GM20000 (cell line): ENCODE measurements around the gene MKRN2OS.
"Not testable (repeated sequence)": the region's sequence is repeated elsewhere in the genome, so short reads cannot be mapped to it uniquely, and the experiment has no call there.

Source experiments
- DNase-seq: peaks from one replicate; pipeline ENCODE4 v3.0.0; 2012; ENCODE audit warnings: low spot score
- TF ChIP-seq, protein P1 (sequence below): IDR thresholded peaks from 2 replicates; pipeline ENCODE4 v1.5.1; 2012; ENCODE audit warnings: mild to moderate bottlenecking, control low read depth; ENCODE audit errors: extremely low read depth, missing control alignments

The MKRN2OS gene

GRCh38 chr3:12556690-12557472 lies 11.6 kb upstream of the MKRN2OS start, which contains the start of gene MKRN2:
Gene MKRN2, plus strand, starts transcription at chr3:12557087. Its CDS starts 64 bp downstream, at chr3:12557151.
- DNase-seq: peak; percentile 90
- TF ChIP-seq, protein P1, sequence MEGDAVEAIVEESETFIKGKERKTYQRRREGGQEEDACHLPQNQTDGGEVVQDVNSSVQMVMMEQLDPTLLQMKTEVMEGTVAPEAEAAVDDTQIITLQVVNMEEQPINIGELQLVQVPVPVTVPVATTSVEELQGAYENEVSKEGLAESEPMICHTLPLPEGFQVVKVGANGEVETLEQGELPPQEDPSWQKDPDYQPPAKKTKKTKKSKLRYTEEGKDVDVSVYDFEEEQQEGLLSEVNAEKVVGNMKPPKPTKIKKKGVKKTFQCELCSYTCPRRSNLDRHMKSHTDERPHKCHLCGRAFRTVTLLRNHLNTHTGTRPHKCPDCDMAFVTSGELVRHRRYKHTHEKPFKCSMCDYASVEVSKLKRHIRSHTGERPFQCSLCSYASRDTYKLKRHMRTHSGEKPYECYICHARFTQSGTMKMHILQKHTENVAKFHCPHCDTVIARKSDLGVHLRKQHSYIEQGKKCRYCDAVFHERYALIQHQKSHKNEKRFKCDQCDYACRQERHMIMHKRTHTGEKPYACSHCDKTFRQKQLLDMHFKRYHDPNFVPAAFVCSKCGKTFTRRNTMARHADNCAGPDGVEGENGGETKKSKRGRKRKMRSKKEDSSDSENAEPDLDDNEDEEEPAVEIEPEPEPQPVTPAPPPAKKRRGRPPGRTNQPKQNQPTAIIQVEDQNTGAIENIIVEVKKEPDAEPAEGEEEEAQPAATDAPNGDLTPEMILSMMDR: no peak

- TF ChIP-seq, protein P1: no peak
- DNase-seq: peak; percentile 22
Observed at GRCh38 chr3:12556314-12556689, 11.0 kb upstream of the MKRN2OS start.

DNA sequence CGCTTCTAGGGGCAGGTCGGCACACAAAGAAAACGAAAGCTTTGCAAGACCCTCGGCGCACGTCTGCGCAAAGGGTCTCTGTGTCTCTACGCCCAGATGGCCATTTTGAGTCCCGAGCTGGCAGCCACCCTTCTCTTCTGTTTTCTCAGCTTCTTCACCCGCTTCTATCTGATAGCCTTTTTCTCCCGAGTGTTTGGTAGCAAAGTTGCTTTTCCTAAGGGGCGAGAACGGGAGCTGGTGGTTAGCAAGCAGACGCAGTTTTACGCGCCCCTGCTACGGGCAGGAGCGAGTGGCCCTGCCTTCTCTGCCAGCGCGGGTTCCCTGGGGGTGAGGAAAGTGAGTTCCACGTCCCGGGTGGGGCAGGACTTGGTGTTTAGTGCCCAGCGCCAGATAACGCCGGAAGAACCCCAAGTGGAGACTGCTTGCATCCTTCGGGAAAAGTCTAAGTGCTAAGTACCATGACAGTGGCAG lies 8.7 kb upstream of the MKRN2OS start:
- DNase-seq: no peak
- TF ChIP-seq, protein P1: no peak

DNA sequence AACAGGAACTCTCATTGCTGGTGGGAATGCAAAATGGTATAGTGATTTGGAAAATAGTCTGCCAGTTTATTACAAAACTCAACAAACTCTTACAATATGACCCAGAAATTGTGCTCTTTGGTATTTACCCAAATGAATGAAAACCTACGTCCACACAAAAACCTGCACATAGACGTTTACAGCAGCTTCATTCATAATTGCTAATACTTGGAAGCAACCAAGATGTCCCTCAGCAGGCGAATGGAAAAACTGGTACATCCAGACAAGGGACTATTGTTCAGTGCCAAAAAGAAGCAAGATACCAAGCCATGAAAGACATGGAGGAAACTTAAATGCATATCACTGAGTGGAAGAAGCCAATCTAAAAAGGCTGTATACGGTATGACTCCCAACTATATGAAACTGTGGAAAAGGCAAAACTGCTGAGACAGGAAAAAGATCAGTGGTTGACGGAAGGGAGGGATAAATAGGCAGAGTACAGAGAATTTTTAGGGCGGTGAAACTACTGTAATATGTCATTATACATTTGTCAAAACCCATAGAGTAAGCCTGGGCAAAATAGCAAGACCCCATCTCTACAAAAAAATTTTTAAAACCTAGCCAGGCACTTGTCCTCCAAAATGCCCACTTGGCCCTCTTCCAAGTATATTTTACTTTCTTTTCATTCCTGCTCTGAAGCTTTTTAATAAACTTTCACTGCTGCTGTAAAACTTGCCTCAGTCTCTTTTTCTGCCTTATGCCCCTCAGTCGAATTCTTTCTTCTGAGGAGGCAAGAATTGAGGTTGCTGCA lies 4.9 kb upstream of the MKRN2OS start:
- TF ChIP-seq, protein P1: no peak
- no peak for DNase-seq

DNA sequence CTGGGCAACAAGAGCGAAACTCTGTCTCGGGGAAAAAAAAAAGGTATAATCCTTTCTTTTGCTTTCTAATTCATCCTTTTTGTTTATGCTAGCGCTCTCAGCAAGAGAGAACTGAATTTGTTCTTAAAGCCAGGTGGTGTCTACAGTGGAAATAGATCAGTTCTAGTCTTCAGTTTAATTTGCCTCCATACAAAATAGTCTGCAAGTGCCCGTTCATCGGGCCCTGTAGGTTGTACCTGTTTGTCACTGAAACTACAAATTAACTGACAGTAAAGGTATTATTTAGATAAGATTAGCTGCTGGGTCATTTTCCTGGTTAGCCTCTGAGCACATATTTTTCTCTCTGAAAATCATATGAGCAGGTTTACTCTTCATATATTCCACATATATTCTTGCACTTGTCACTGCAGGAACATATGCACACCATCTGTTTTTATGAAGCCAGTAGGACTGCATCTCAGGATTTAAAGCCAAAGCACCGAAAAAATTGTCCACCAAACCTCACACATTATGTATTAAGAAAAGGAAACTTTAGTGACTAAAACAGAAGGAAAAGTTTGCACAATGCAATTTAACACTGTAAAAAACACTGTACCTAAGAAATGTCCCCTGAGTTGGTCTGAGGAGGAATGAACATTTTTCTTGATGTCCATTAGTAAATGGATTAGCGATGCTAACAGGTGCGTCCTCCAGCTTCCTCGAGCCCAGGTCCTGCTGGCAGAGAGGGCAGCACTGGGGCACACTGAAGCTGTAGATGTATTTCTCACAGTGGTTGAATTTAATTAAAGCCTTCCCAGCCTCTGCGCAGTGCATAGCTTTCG lies 437 bp downstream of the MKRN2OS start:
- TF ChIP-seq, protein P1: no peak

GRCh38 chr3:12543497-12543896 lies 1.8 kb downstream of the MKRN2OS start:
- DNase-seq: not testable (repeated sequence)

More for the DNA sequence above, 437 bp downstream of the MKRN2OS start:
- no peak for DNase-seq

- TF ChIP-seq, protein P1: no peak
- DNase-seq: no peak
Observed at GRCh38 chr3:12541625-12542024, 3.7 kb downstream of the MKRN2OS start.
